HG03159 (cell line): ENCODE measurements around the gene PNLDC1.
"Not testable (repeated sequence)": the region's sequence is repeated elsewhere in the genome, so short reads cannot be mapped to it uniquely, and the experiment has no call there.

Experiments
- ATAC-seq: cut with Tn5 transposase; IDR thresholded peaks from one replicate; pipeline ENCODE4 v1.9.1; 2021; ENCODE audit warnings: mild to moderate bottlenecking, moderate library complexity; ENCODE audit not compliant: unreplicated experiment

Gene PNLDC1

DNA sequence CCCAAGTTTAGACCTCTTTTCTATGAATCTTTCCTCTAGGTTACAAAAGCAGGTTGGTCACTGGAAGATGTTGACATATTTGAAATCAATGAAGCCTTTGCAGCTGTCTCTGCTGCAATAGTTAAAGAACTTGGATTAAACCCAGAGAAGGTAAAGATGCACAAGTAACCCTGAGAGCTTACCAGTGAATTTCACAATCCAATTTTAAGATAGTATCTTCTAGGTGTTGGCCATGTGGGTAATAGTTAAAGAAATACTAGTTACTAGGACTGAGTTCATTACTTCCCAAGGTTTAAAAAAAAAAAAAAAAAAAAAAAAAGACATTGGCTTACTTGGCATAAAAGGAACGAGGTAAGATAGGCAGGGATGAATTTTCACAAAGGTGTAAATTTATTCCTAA is 21.9 kb upstream of the PNLDC1 start:
- ATAC-seq: no peak

GRCh38 chr6:159778542-159779103 is 21.5 kb upstream of the PNLDC1 start:
- no peak for ATAC-seq

DNA sequence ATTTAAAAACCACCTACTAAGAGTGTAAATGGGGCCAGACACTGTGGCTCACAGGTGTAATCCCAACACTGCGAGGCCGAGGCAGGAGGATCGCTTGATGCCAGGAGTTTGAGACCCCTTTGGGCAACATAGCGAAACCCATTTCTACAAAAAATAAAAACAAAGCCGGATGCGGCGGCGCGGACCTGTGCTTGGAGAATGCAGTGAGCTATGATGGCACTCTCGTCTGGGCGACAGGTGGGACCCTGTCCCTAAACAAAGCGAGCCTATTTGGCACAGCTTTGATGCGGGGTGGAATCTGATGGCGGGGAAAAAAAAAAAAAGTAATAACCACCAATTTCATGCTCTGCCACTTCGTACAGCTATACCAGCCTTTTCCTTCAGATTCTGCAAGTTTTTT is 11.8 kb upstream of the PNLDC1 start:
- no peak for ATAC-seq

DNA sequence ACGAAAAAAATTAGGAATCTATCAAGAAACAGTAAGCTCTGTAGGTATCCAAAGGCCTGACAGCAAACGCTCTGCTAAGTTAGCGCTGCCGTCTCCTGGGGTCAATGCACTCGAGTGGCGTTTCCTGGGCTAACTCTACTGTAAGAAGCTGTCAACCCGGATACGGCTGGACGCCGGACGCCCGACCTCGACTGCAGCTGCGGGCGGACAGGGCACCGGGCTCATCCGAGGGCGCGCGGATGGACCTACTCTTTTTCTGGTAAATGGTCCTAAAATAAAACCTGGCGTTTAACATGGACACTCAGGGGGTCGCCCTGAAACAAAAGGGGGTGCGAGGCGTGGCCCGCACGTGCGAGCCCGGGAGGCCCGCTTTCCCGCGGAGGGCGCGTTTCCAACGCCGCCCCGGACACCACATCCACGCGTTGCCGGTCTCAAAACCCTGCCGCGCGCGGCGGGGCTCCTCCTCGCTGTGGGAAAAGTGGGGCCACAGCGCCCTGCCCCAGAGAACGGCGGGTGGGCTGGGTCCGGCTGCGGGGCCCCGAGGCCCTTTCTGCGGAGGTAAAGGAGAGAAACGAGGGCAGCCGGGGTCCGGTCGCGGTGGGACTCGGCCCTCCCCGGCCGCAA is 11.2 kb upstream of the PNLDC1 start:
- peak; percentile 2 for ATAC-seq

- peak; percentile 67 for ATAC-seq
Measured at GRCh38 chr6:159789377-159790148, 10.5 kb upstream of the PNLDC1 start, which contains the start of gene TCP1. TCP1 (minus strand) TSS chr6:159789602; CDS start chr6:159789468, 134 bp downstream.

GRCh38 chr6:159790149-159790955 is 9.7 kb upstream of the PNLDC1 start, which contains the start of gene MRPL18:
MRPL18 (plus strand) TSS chr6:159790467; CDS start chr6:159790588, 121 bp downstream.
- peak; percentile 84 for ATAC-seq

DNA sequence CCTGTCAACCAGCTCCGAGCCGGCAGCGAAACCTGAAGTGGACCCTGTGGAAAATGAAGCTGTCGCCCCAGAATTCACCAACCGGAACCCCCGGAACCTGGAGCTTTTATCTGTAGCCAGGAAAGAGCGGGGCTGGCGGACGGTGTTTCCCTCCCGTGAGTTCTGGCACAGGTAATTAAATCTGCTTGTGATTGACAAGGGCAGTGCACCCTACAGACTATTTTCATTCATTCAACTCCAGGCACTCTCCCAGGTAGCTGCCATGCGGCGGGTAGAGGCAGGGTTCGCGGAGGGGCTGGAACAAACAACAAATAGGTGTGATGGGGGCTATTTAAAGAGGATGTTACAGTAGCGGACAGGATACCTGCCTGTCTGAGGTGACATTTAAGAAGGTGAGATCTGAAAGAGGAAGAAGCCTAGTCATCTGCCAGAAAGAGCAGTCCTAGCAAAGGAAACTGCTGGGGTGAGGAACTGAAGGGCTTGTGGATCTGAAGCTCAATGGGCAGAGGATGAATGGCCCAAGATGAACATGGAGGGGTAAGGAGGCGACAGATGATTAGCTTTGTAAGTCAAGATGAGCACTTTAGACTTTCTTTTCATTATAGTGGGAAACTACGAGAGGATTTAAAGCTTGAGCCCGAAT is 9.0 kb upstream of the PNLDC1 start:
- no peak for ATAC-seq

- ATAC-seq: not testable (repeated sequence)
Measured at GRCh38 chr6:159794976-159795375, 5.1 kb upstream of the PNLDC1 start.

DNA sequence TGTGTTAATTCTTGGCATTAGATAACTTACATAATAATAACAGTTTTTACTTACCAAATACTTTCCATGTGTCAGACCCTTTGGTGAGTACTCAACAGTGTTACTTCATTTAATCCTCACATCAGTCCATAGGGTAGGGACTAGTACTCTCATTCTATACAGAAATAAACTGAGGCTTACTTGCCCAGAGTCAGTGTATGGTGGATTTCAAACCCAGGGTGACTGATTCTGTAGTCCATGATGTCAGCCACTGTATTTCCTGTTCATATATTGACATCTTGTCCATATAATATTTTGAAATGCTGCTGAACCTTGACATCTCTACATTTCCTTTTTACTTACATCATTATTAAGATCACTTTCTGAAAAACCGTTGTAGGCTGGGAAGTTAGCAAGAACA is 2.5 kb upstream of the PNLDC1 start:
- no peak for ATAC-seq

DNA sequence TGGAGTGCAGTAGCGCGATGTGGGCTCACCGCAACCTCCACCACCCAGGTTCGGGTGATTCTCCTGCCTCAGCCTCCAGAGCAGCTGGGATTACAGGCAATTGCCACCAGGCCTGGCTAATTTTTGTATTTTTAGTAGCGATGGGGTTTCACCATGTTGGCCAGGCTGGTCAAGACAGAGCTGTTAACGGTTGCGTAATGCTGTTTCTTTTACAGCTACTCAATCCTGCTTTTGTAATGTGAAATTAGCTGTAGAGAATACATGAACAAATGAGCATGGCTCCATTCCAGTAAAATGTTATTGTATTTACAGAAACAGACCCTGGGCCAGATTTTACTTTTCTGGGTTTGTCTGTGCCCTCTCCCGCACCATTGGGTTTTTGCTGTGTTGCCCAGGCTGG is 1.9 kb downstream of the PNLDC1 start:
- no peak for ATAC-seq

GRCh38 chr6:159804504-159804903 is 4.4 kb downstream of the PNLDC1 start:
- ATAC-seq: no peak

GRCh38 chr6:159805440-159806020 is 5.5 kb downstream of the PNLDC1 start:
- no peak for ATAC-seq

- ATAC-seq: no peak
Measured at GRCh38 chr6:159806021-159806458, 6.0 kb downstream of the PNLDC1 start.

- ATAC-seq: no peak
Measured at GRCh38 chr6:159807150-159807858, 7.2 kb downstream of the PNLDC1 start.

- ATAC-seq: no peak
Measured at GRCh38 chr6:159808647-159809046, 8.6 kb downstream of the PNLDC1 start.

GRCh38 chr6:159809149-159809548 is 9.1 kb downstream of the PNLDC1 start:
- no peak for ATAC-seq

DNA sequence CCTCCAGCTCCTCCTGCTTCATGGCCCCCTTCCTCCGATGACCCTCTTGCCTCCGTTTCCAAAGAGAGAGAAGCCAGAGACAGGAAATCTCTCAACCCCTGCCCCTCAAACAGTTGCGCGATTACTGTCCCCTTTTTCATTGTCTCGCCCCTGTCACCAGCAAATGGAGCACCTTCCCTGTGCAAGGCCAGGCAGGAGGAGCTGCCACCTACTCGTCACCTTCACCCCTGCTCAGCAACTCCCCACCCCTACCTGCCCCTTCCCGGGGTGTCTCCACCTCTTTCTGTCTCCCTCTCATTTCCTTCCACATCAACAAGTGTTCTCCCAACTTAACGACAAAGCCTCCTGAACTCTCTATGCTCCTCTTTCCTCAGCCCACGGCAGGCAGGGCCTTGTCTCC is 13.7 kb downstream of the PNLDC1 start:
- no peak for ATAC-seq

- no peak for ATAC-seq
Measured at GRCh38 chr6:159815410-159815809, 15.3 kb downstream of the PNLDC1 start.

DNA sequence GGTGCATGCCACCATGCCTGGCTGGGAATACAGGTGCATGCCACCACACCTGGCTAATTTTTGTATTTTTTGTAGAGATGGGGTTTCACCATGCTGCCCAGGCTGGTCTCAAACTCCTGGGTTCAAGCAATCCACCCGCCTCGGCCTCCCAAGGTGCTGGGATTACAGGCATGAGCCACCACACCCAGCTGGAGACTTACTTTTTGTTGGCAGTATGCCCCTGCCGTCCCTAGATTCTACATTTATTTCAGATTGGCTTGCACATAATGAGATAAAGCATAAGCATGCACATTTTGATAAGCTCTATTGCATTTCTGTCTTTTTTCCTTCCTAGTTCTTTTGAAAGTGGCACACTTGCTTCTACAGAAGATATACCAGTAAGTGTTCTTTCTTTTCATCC is 16.7 kb downstream of the PNLDC1 start:
- ATAC-seq: not testable (repeated sequence)
